OCI-LY7 (cell line): ENCODE measurements around the gene CECR2.

Experiments used
- CTCF ChIP-seq: fragments of 200-600 bp; sonication (generic); conservative IDR thresholded peaks from 2 replicates; pipeline ENCODE4 v1.5.1; 2014; ENCODE audit warnings: mild to moderate bottlenecking, antibody characterized with exemption, low read length, moderate library complexity, mixed read lengths
- EZH2phosphoT487 ChIP-seq: fragments of 200-600 bp; sonication (generic); IDR thresholded peaks from 2 replicates; pipeline ENCODE4 v1.6.1; 2018; ENCODE audit warnings: low read depth, borderline replicate concordance, mild to moderate bottlenecking, mixed run types, antibody characterized with exemption, low read length, moderate library complexity, mixed read lengths

- no peak for TF ChIP-seq CTCF
- TF ChIP-seq EZH2phosphoT487 = no peak
Observed at GRCh38 chr22:17489101-17489500, 119.8 kb downstream of the CECR2 start.
